IMR-90 (cell line): ENCODE measurements around the gene CELA3A. TPM values are rescaled to one million over a fixed set of nuclear protein-coding genes. Genes with fewer than 3 reads are reported as not detected.
A peak's percentile ranks its signal among the peaks of the same experiment; 100 is the strongest.

ENCODE experiments used
- ATAC-seq: fragments of 200-7000 bp; cut with Tn5 transposase; 2 replicates; pipeline ENCODE4 v1.9.1; 2020; ENCODE audit warnings: low read depth, mild to moderate bottlenecking, moderate library complexity
- BruUV-seq: library from RNA; stranded (reverse); fragments of 400-500 nt; replicated peaks from 2 replicates; lab custom pipeline; 2021; lab: Mats Ljungman, UMichigan
- CTCF ChIA-PET: fragments of 300-600 bp; formaldehyde crosslinking; extraction: SDS; loops from one replicate; lab custom pipeline; 2021; ENCODE audit warnings: antibody characterized with exemption; lab: Yijun Ruan, JAX
- POLR2A ChIA-PET: fragments of 300-600 bp; sonication (Branson Sonifier 250); formaldehyde crosslinking; loops from one replicate; lab custom pipeline; 2022; ENCODE audit warnings: antibody characterized with exemption; ENCODE audit not compliant: unreplicated experiment; lab: Charles Lee
- DNase-seq: peaks from one replicate; pipeline ENCODE4 v3.0.0; 2013
- H2AFZ ChIP-seq: replicated peaks from 2 replicates; pipeline ENCODE3; 2013; ENCODE audit warnings: low read length, mild to moderate bottlenecking; ENCODE audit not compliant: poor library complexity
- H2AK5ac ChIP-seq: 2 replicates; pipeline ENCODE4 v1.6.1; 2013; ENCODE audit warnings: low read depth, low read length, inconsistent platforms
- H2AK9ac ChIP-seq: replicated peaks from 2 replicates; pipeline ENCODE3; 2013; ENCODE audit warnings: mild to moderate bottlenecking, low read depth, low read length, moderate library complexity; ENCODE audit not compliant: poor library complexity
- H2BK120ac ChIP-seq: 2 replicates; pipeline ENCODE4 v1.6.1; 2013; ENCODE audit warnings: low read depth, low read length, inconsistent platforms
- H2BK15ac ChIP-seq: 3 replicates; pipeline ENCODE4 v1.6.1; 2013; ENCODE audit warnings: low read depth, low read length, inconsistent platforms
- H2BK20ac ChIP-seq: 2 replicates; pipeline ENCODE4 v1.6.1; 2013; ENCODE audit warnings: low read depth, mild to moderate bottlenecking, inconsistent platforms, low read length, moderate library complexity
- H2BK5ac ChIP-seq: 2 replicates; pipeline ENCODE4 v1.6.1; 2013; ENCODE audit warnings: mild to moderate bottlenecking, low read depth, low read length, inconsistent platforms; ENCODE audit not compliant: poor library complexity, severe bottlenecking
- H3K14ac ChIP-seq: replicated peaks from 2 replicates; pipeline ENCODE4 v1.6.1; 2013; ENCODE audit warnings: low read depth, low read length, inconsistent platforms
- H3K18ac ChIP-seq: 2 replicates; pipeline ENCODE4 v1.6.1; 2013; ENCODE audit warnings: low read depth, low read length, control low read depth
- H3K23ac ChIP-seq: 2 replicates; pipeline ENCODE4 v1.6.1; 2013; ENCODE audit warnings: low read depth, low read length, inconsistent platforms
- H3K27ac ChIP-seq: 2 replicates; pipeline ENCODE4 v1.5.1; 2013; ENCODE audit warnings: mild to moderate bottlenecking, control low read depth, low read length; ENCODE audit not compliant: insufficient read depth
- H3K27me3 ChIP-seq: 2 replicates; pipeline ENCODE4 v1.6.1; 2013; ENCODE audit warnings: low read length; ENCODE audit not compliant: control insufficient read depth, insufficient read depth
- H3K36me3 ChIP-seq: 2 replicates; pipeline ENCODE4 v1.6.1; 2013; ENCODE audit warnings: low read length, mixed read lengths; ENCODE audit not compliant: control insufficient read depth, insufficient read depth
- H3K4ac ChIP-seq: 2 replicates; pipeline ENCODE4 v1.6.1; 2013; ENCODE audit warnings: low read depth, low read length, inconsistent platforms
- H3K4me1 ChIP-seq: 2 replicates; pipeline ENCODE4 v1.6.1; 2013; ENCODE audit warnings: low read length, mixed read lengths; ENCODE audit not compliant: control insufficient read depth, insufficient read depth
- H3K4me2 ChIP-seq: 2 replicates; pipeline ENCODE4 v1.6.1; 2013; ENCODE audit warnings: low read depth, mild to moderate bottlenecking, control low read depth, low read length, moderate library complexity
- H3K4me3 ChIP-seq: 2 replicates; pipeline ENCODE4 v1.5.1; 2013; ENCODE audit warnings: low read depth, mild to moderate bottlenecking, control low read depth, low read length, moderate library complexity; ENCODE audit not compliant: insufficient read depth
- H3K56ac ChIP-seq: 2 replicates; pipeline ENCODE4 v1.6.1; 2013; ENCODE audit warnings: low read length, inconsistent platforms; ENCODE audit not compliant: insufficient read depth; ENCODE audit errors: extremely low read depth
- H3K79me1 ChIP-seq, 2 experiments: 2 replicates each; pipeline ENCODE4 v1.6.1; 2013; ENCODE audit warnings: low read length in 2 of 2, inconsistent platforms in 1 of 2, low read depth in 1 of 2
- H3K9ac ChIP-seq: 2 replicates; pipeline ENCODE4 v1.6.1; 2013; ENCODE audit warnings: low read depth, low read length, control low read depth
- H3K9me1 ChIP-seq: 2 replicates; pipeline ENCODE4 v1.6.1; 2013; ENCODE audit warnings: low read length, inconsistent platforms; ENCODE audit not compliant: insufficient read depth
- H3K9me3 ChIP-seq: 2 replicates; pipeline ENCODE4 v1.6.1; 2013; ENCODE audit warnings: low read length; ENCODE audit not compliant: control insufficient read depth, insufficient read depth
- H4K20me1 ChIP-seq: 2 replicates; pipeline ENCODE4 v1.6.1; 2013; ENCODE audit warnings: low read length, inconsistent platforms; ENCODE audit not compliant: insufficient read depth
- H4K5ac ChIP-seq: 2 replicates; pipeline ENCODE4 v1.6.1; 2013; ENCODE audit warnings: mild to moderate bottlenecking, low read depth, low read length, control low read depth
- H4K8ac ChIP-seq, 2 experiments: 2 replicates each; pipeline ENCODE4 v1.6.1; 2013; ENCODE audit warnings: low read depth in 2 of 2, low read length in 2 of 2, control low read depth in 1 of 2, inconsistent platforms in 1 of 2
- H4K91ac ChIP-seq: 2 replicates; pipeline ENCODE4 v1.6.1; 2013; ENCODE audit warnings: low read depth, low read length, inconsistent platforms; ENCODE audit not compliant: insufficient read depth
- BHLHE40 ChIP-seq: fragments of 150-350 bp; IDR thresholded peaks from 2 replicates; pipeline ENCODE4 v1.6.1; 2016; ENCODE audit warnings: mild to moderate bottlenecking, low read depth, low read length
- CEBPB ChIP-seq: IDR thresholded peaks from 2 replicates; pipeline ENCODE4 v1.6.1; 2012; ENCODE audit warnings: low read depth, low read length, improper control_type of control experiment
- FOS ChIP-seq: fragments of 150-350 bp; IDR thresholded peaks from 2 replicates; pipeline ENCODE4 v1.6.1; 2016; ENCODE audit warnings: low read depth, low read length
- MAFK ChIP-seq: IDR thresholded peaks from 2 replicates; pipeline ENCODE4 v1.6.1; 2012; ENCODE audit warnings: low read depth, low read length, improper control_type of control experiment
- MXI1 ChIP-seq: IDR thresholded peaks from 2 replicates; pipeline ENCODE4 v1.6.1; 2012; ENCODE audit warnings: low read depth, mild to moderate bottlenecking, low read length, moderate library complexity, borderline replicate concordance
- NFE2L2 ChIP-seq: fragments of 150-350 bp; IDR thresholded peaks from 2 replicates; pipeline ENCODE4 v1.6.1; 2016; ENCODE audit warnings: low read depth, mild to moderate bottlenecking, low read length
- POLR2A ChIP-seq: IDR thresholded peaks from 2 replicates; pipeline ENCODE4 v1.6.1; 2012; ENCODE audit warnings: mild to moderate bottlenecking, low read depth, low read length
- RCOR1 ChIP-seq: IDR thresholded peaks from 2 replicates; pipeline ENCODE4 v1.6.1; 2012; ENCODE audit warnings: mild to moderate bottlenecking, low read length, improper control_type of control experiment; ENCODE audit not compliant: insufficient replicate concordance
- RFX5 ChIP-seq: IDR thresholded peaks from 2 replicates; pipeline ENCODE4 v1.8.0; 2012; ENCODE audit warnings: low read depth, mild to moderate bottlenecking, low read length, moderate library complexity
- SMC3 ChIP-seq: fragments of 150-350 bp; IDR thresholded peaks from 2 replicates; pipeline ENCODE4 v1.6.1; 2016; ENCODE audit warnings: low read depth, mild to moderate bottlenecking, antibody characterized with exemption, low read length, moderate library complexity
- USF2 ChIP-seq: fragments of 150-350 bp; IDR thresholded peaks from 2 replicates; pipeline ENCODE4 v1.6.1; 2017; ENCODE audit warnings: mild to moderate bottlenecking, antibody characterized with exemption, low read length, low read depth
- WGBS, 2 experiments: methylation state at CpG; one replicate each; pipeline versions ENCODE4 v1.1.5 to v1.1.7; 2013; ENCODE audit warnings: missing lambda C conversion rate in 2 of 2; ENCODE audit not compliant: insufficient read length in 1 of 2; ENCODE audit errors: extremely low coverage in 2 of 2; 5-methylcytosine and 5-hydroxymethylcytosine counted together
- dilution Hi-C: fragments of 300-500 bp; cut with HindIII; formaldehyde crosslinking; loops from one replicate; pipeline ENCODE4 v1.14.3; 2018; ENCODE audit warnings: low sequenced_read_pairs; ENCODE audit not compliant: unreplicated experiment
- in situ Hi-C: fragments of 300-500 bp; cut with MboI; formaldehyde crosslinking; loops from 3 replicates; pipeline ENCODE4 v1.14.3; 2019; ENCODE audit warnings: low sequenced_read_pairs, inconsistent platforms, mixed read lengths
- intact Hi-C: fragments of 100-400 bp; cut with micrococcal nuclease; formaldehyde crosslinking; loops from 2 replicates; pipeline ENCODE4 v1.10.0; 2022
- polyA plus RNA-seq, 3 experiments: library from polyadenylated mRNA; depleted of rRNA; stranded (reverse); fragments of >200 nt; gene quantifications; 2 replicates each; pipeline ENCODE4 v1.2.3, GENCODE V29; 2012; ENCODE audit warnings: low replicate concordance in 1 of 3
- total RNA-seq: library from RNA; depleted of rRNA; stranded (reverse); fragments of >200 nt; gene quantifications from 2 replicates; pipeline ENCODE4 v1.2.3, GENCODE V29; 2012
- TF ChIP-seq, protein P1 (sequence below): fragments of 150-350 bp; IDR thresholded peaks from 2 replicates; pipeline ENCODE4 v1.6.1; 2016; ENCODE audit warnings: low read depth, mild to moderate bottlenecking, low read length, moderate library complexity, borderline replicate concordance
- TF ChIP-seq, protein P2 (sequence below): conservative IDR thresholded peaks from 2 replicates; pipeline ENCODE4 v1.5.1; 2012; ENCODE audit warnings: mild to moderate bottlenecking, low read depth, low read length, improper control_type of control experiment

CELA3A gene
- total and polyA plus RNA-seq, 2 of the 4 experiments (the other 2 are of a cell fraction), result not detected

DNA sequence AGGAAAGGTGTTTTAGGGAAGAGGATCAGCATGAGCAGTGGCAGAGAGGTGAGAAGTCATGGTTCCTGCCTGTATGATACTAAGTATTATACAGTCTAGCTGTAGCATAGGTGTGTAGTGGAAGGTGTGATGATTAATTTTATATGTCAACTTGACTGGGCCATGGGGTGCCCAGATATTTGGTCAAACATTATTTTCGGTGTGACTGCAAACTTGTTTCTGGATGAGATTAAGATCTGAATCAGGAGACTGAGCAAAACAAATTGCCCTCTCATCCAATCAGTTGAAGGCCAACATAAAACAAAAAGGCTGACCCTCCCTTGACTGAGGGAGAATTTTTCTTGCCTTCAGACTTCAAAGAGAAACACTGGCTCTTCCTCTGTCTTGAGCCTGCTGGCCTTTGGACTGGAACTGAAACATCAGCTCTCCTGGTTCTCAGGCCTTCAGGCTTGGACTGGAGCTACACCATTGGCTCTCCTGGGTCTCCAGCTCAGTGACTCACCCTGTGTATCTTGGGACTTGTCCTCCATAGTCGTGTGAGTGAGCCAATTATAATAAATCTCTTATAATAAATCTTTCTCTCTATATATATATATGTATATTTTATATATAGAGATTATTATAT, 44.3 kb downstream of the CELA3A start:
- Histone ChIP-seq H2BK120ac (no peak overlapping the region), H2AFZ (no peak overlapping the region), H3K27ac (no peak overlapping the region), H2BK5ac (no peak overlapping the region), H2AK9ac (no peak overlapping the region), H3K27me3 (0 out of 2 replicates have a peak, but pooled peaks cover 2% of the 10 kb centered on the region), H3K14ac (no peak overlapping the region), H4K91ac (no peak overlapping the region), H3K9ac (no peak overlapping the region), H3K9me3 (no peaks in the 10 kb centered on the region; the same call in 1 of the 2 replicates), H3K56ac (no peak overlapping the region), H3K4me3 (no peak overlapping the region), H3K4ac (no peak overlapping the region), H4K5ac (no peak overlapping the region), H3K4me2 (no peak overlapping the region), H2BK15ac (no peak overlapping the region), H3K23ac (0 out of 2 replicates have a peak overlapping the region, but pooled peaks have one; percentile 31), H3K36me3 (no peaks in the 10 kb centered on the region), H2BK20ac (no peak overlapping the region), H3K9me1 (peaks cover 5% of the 10 kb centered on the region; the same call in 1 of the 2 replicates), H2AK5ac (peak overlapping the region; percentile 20; the same call in 1 of the 2 replicates), H3K18ac (no peak overlapping the region), H4K20me1 (no peaks in the 10 kb centered on the region), H4K8ac (no peak overlapping the region), H3K79me1 (no peaks in the 10 kb centered on the region), H3K4me1 (peaks cover 5% of the 10 kb centered on the region)
- dilution Hi-C loops (no loop called here), intact Hi-C loops (no loop called here), in situ Hi-C loops (no loop called here)
- DNase-seq (no peak), ATAC-seq (no peak)
- TF ChIP-seq POLR2A (no peak), RCOR1 (no peak), NFE2L2 (no peak), CEBPB (no peak), BHLHE40 (no peak), SMC3 (no peak), USF2 (no peak), RFX5 (no peak), MAFK (no peak), MXI1 (no peak), FOS (no peak)
- TF ChIP-seq, protein P1, sequence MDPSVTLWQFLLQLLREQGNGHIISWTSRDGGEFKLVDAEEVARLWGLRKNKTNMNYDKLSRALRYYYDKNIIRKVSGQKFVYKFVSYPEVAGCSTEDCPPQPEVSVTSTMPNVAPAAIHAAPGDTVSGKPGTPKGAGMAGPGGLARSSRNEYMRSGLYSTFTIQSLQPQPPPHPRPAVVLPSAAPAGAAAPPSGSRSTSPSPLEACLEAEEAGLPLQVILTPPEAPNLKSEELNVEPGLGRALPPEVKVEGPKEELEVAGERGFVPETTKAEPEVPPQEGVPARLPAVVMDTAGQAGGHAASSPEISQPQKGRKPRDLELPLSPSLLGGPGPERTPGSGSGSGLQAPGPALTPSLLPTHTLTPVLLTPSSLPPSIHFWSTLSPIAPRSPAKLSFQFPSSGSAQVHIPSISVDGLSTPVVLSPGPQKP, result no peak
- TF ChIP-seq, protein P2, sequence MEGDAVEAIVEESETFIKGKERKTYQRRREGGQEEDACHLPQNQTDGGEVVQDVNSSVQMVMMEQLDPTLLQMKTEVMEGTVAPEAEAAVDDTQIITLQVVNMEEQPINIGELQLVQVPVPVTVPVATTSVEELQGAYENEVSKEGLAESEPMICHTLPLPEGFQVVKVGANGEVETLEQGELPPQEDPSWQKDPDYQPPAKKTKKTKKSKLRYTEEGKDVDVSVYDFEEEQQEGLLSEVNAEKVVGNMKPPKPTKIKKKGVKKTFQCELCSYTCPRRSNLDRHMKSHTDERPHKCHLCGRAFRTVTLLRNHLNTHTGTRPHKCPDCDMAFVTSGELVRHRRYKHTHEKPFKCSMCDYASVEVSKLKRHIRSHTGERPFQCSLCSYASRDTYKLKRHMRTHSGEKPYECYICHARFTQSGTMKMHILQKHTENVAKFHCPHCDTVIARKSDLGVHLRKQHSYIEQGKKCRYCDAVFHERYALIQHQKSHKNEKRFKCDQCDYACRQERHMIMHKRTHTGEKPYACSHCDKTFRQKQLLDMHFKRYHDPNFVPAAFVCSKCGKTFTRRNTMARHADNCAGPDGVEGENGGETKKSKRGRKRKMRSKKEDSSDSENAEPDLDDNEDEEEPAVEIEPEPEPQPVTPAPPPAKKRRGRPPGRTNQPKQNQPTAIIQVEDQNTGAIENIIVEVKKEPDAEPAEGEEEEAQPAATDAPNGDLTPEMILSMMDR, result no peak
- BruUV-seq, result no TSS peak
- ChIA-PET CTCF (no interaction called here), POLR2A (no interaction called here)
- no CpG with 5 or more reads among the region's 2 CpGs for WGBS, 2 experiments
